Ovary (tissue), 9 donors: ENCODE results near the gene SPPL2C. TPM values are rescaled to one million over a fixed set of nuclear protein-coding genes. Genes with fewer than 3 reads are reported as not detected.

Experiments used
- DNase-seq, 5 donors: peaks; one replicate each; pipeline ENCODE4 v3.0.0-alpha.2; 2019 to 2020
- H3K27ac ChIP-seq, 2 donors: fragments of 200-600 bp; one replicate each; pipeline versions ENCODE4 v1.5.1 to v1.8.0; 2019 to 2022
- H3K27me3 ChIP-seq: fragments of 200-600 bp; one replicate; pipeline ENCODE4 v1.8.0; 2022
- H3K36me3 ChIP-seq: fragments of 200-600 bp; sonication (generic); one replicate; pipeline ENCODE4 v1.5.1; 2019
- H3K4me1 ChIP-seq: one replicate; pipeline ENCODE4 v1.8.1; 2013; ENCODE audit warnings: mild to moderate bottlenecking, moderate library complexity; ENCODE audit not compliant: insufficient read depth
- H3K4me3 ChIP-seq: fragments of 200-600 bp; sonication (generic); one replicate; pipeline ENCODE4 v1.5.1; 2017
- H3K9me3 ChIP-seq, 2 donors: fragments of 200-600 bp in 1 of 2; sonication (generic) in 1 of 2; one replicate each; pipeline versions ENCODE4 v1.5.1 to v1.8.1; 2013 to 2019; ENCODE audit warnings: mild to moderate bottlenecking in 1 of 2, moderate library complexity in 1 of 2
- CTCF ChIP-seq, 3 donors: fragments of 450-650 bp in 2 of 3; fragments of 200-600 bp in 1 of 3; IDR thresholded peaks; one replicate each; pipeline versions ENCODE4 v1.5.1 to v1.8.0; 2016 to 2022; ENCODE audit warnings: antibody characterized with exemption in 3 of 3, mild to moderate bottlenecking in 1 of 3
- EP300 ChIP-seq: sonication (generic); formaldehyde crosslinking; IDR thresholded peaks from one replicate; pipeline ENCODE4 v1.6.1; 2017; ENCODE audit warnings: antibody characterized with exemption
- POLR2A ChIP-seq: fragments of 450-650 bp; IDR thresholded peaks from one replicate; pipeline ENCODE4 v1.6.1; 2017; ENCODE audit warnings: antibody characterized with exemption, mild to moderate bottlenecking, moderate library complexity
- WGBS, 3 donors: extraction: QIAGEN DNeasy Blood & Tissue Kit in 1 of 3; methylation state at CpG; one replicate each; pipeline versions ENCODE4 v1.1.5 to v1.1.7; 2013 to 2017; 5-methylcytosine and 5-hydroxymethylcytosine counted together
- intact Hi-C, 4 donors: fragments of 100-400 bp; cut with DNase I; formaldehyde crosslinking; loops; one replicate each; pipeline versions ENCODE4 v1.11.0 to v1.15.1; 2022 to 2023
- polyA plus RNA-seq, 2 donors: library from polyadenylated mRNA; stranded (reverse); fragments of 200-250 nt in 1 of 2; fragments of 350-450 nt in 1 of 2; fragmentation: Illumina TruSeq in 1 of 2; extraction: RNeasy Lipid Tissue Mini Kit (QIAGEN cat#74804) in 1 of 2; gene quantifications; one replicate each; pipeline ENCODE4 v1.2.3, GENCODE V29; 2013 to 2014
- total RNA-seq, 7 donors: library from RNA; depleted of rRNA in 2 of 7; stranded (reverse); fragments of >200 nt in 2 of 7; fragmentation: NEBNext Ultra II Directional in 3 of 7; extraction: Animal tissue kit (Norgen Biotek cat#: 25700) in 3 of 7; gene quantifications; one replicate each; pipeline versions ENCODE4 v1.1.0 to v1.2.4, GENCODE V29; 2016 to 2023
- donor health status: DM: no; HTN: no; CAD: no; lungs with moderate emphysema.
- donor health status: DM: no; HTN: no; CAD: no.
- donor health status: Bipolar disorder and iron deficiency.
- donor health status: DM: yes; HTN: yes; CAD: no.
- donor health status: DM: no; HTN: no; CAD: no.
- donor health status: DM: yes; HTN: yes; CAD: no.

SPPL2C gene
- total and polyA plus RNA-seq, 9 donors = not detected

DNA sequence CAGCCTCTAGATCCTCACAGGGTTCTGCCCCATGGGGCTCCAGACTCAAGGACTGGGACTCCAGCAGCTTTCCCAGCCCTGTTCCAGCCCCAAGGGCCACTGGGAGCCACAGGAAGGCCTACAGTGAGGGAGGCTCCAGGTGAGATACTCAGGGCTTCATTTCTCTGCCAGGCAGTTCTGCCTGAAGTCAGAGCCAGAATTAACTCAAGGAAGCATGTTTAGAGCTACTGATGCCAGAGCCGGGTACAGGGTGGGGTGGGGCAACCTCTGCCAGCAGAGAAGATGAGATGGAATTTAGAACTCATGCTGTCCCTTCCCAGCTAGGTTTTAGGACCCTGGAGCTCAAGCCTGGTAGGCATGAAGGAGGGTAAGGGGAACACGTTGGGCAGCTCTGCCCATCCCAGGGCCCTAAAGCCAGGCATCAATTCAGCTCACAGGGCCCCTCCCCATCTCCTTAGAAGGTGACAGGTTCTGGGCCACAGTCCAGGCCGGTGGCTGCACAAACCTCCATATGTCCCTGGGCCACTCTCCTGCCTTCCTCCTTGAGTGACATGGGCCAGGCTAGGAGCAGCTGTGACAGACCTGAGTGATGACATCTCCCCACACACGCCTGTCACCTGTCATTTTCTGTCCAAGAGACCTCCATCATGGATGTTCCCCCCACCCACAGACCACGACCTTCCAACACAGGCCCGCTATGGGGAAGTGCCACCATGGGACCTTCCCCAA, 24.5 kb upstream of the SPPL2C start:
- no peaks in the 10 kb centered on the region for H3K9me3 ChIP-seq
- H3K27me3 ChIP-seq = no peaks in the 10 kb centered on the region
- H3K36me3 ChIP-seq = no peaks in the 10 kb centered on the region
- intact Hi-C loops = no loop called here
- H3K4me3 ChIP-seq = no peak overlapping the region
- TF ChIP-seq POLR2A (no peak), CTCF (IDR thresholded peaks at IDR 0.05) (no peak), EP300 (no peak)
- no peaks in the 10 kb centered on the region for H3K4me1 ChIP-seq
- H3K27ac ChIP-seq = no peak overlapping the region
- 71 to 74% (median 71%) methylated on average over 6 of the region's 6 CpGs for WGBS, 3 donors
- no peak for DNase-seq

- H3K27ac ChIP-seq = no peak overlapping the region
Observed at GRCh38 chr17:45821147-45821546, 23.5 kb upstream of the SPPL2C start.

GRCh38 chr17:45823598-45823997, 21.1 kb upstream of the SPPL2C start:
- Histone ChIP-seq H3K4me3 (no peak overlapping the region), H3K36me3 (no peaks in the 10 kb centered on the region), H3K27me3 (no peaks in the 10 kb centered on the region), H3K4me1 (no peaks in the 10 kb centered on the region), H3K27ac (no peak overlapping the region), H3K9me3 (no peaks in the 10 kb centered on the region)
- no peak for TF ChIP-seq EP300
- TF ChIP-seq POLR2A = no peak
- TF ChIP-seq CTCF (IDR thresholded peaks at IDR 0.05) = no peak
- DNase-seq = no peak
- intact Hi-C loops = no loop called here
- 73 to 82% (median 74%) methylated on average over 10 of the region's 10 CpGs for WGBS, 3 donors

More at GRCh38 chr17:45821147-45821546, 23.5 kb upstream of the SPPL2C start:
- 88 to 89% (median 89%) methylated on average over 9 of the region's 9 CpGs for WGBS, 3 donors
- intact Hi-C loops = no loop called here
- Histone ChIP-seq H3K36me3 (no peaks in the 10 kb centered on the region), H3K9me3 (no peaks in the 10 kb centered on the region), H3K27me3 (no peaks in the 10 kb centered on the region), H3K4me1 (no peaks in the 10 kb centered on the region), H3K4me3 (no peak overlapping the region)
- TF ChIP-seq CTCF (IDR thresholded peaks at IDR 0.05) (no peak), POLR2A (no peak), EP300 (no peak)
- DNase-seq = no peak

- Histone ChIP-seq H3K4me1 (no peaks in the 10 kb centered on the region), H3K4me3 (no peak overlapping the region), H3K27ac (no peak overlapping the region), H3K9me3 (no peaks in the 10 kb centered on the region), H3K36me3 (no peaks in the 10 kb centered on the region), H3K27me3 (no peaks in the 10 kb centered on the region)
- DNase-seq = no peak
- TF ChIP-seq CTCF (IDR thresholded peaks at IDR 0.05) (no peak), POLR2A (no peak), EP300 (no peak)
- WGBS, 3 donors = 52 to 62% (median 59%) methylated on average over 7 of the region's 7 CpGs
- intact Hi-C loops = no loop called here
Observed at GRCh38 chr17:45824475-45824874, 20.2 kb upstream of the SPPL2C start.
